ENCODE data around the gene SLC30A2. TPM values are rescaled to one million over a fixed set of nuclear protein-coding genes. Genes with fewer than 3 reads are reported as not detected.

SLC30A2 gene
- total RNA-seq, 1 donor from 2014 or later = 4.4 TPM

DNA sequence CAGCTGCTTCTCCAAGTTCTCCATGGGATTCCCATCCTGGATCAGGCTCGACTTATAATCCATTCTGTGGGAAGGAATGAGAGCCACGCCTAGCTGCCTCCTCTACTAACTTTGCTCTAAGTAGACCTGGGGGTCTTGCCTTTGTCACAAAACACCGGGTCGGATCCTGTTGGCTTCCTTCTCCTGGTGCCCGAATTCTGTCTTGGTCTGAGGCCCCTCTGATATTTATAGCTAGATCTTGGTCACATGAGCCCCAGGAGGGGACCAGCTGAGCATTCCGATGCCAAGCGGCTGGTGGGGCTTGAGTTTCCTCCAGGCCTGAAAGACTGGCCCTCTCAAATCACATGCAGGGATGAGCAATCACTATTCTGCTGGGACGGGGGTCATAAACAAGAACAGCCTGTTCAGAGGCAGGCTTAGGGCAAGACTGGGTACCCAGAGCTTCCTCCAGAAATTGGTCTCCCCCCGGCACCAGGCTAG lies 21.6 kb upstream of the SLC30A2 start, which contains the start of gene TRIM63:
TRIM63 (minus strand) TSS at position 199 of the 480 bp plus-strand sequence; CDS start at position 63, 136 bp downstream.
- Mint-ChIP-seq H3K36me3 (no peaks in the 10 kb centered on the region), H3K9me3 (no peaks in the 10 kb centered on the region), H3K27me3 (peaks cover 3% of the 10 kb centered on the region), H3K27ac (peak within 1 kb of the TSS; percentile 83), H3K4me3 (peak within 1 kb of the TSS; percentile 69), H3K4me1 (ENCODE audit: unreplicated experiment) (peaks cover 35% of the 10 kb centered on the region)
- TF ChIP-seq, protein P1, sequence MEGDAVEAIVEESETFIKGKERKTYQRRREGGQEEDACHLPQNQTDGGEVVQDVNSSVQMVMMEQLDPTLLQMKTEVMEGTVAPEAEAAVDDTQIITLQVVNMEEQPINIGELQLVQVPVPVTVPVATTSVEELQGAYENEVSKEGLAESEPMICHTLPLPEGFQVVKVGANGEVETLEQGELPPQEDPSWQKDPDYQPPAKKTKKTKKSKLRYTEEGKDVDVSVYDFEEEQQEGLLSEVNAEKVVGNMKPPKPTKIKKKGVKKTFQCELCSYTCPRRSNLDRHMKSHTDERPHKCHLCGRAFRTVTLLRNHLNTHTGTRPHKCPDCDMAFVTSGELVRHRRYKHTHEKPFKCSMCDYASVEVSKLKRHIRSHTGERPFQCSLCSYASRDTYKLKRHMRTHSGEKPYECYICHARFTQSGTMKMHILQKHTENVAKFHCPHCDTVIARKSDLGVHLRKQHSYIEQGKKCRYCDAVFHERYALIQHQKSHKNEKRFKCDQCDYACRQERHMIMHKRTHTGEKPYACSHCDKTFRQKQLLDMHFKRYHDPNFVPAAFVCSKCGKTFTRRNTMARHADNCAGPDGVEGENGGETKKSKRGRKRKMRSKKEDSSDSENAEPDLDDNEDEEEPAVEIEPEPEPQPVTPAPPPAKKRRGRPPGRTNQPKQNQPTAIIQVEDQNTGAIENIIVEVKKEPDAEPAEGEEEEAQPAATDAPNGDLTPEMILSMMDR (conservative IDR thresholded peaks at IDR 0.05) = no peak
- no peak for DNase-seq (ENCODE audit: extremely low spot score, unreplicated experiment)

- DNase-seq (ENCODE audit: extremely low spot score, unreplicated experiment) = no peak
- Mint-ChIP-seq H3K4me3 (peak overlapping the region; percentile 28), H3K27ac (no peak overlapping the region), H3K9me3 (no peaks in the 10 kb centered on the region), H3K36me3 (no peaks in the 10 kb centered on the region), H3K4me1 (ENCODE audit: unreplicated experiment) (peaks cover 31% of the 10 kb centered on the region), H3K27me3 (peaks cover 3% of the 10 kb centered on the region)
- TF ChIP-seq, protein P1 (conservative IDR thresholded peaks at IDR 0.05) = no peak
These were observed 20.9 kb upstream of the SLC30A2 start for GRCh38 chr1:26066857-26067256.

- peaks cover 3% of the 10 kb centered on the region for H3K27me3 Mint-ChIP-seq
- peak overlapping the region; percentile 65 for H3K27ac Mint-ChIP-seq
These were observed 20.2 kb upstream of the SLC30A2 start for GRCh38 chr1:26066160-26066559.

GRCh38 chr1:26064553-26064952 lies 18.6 kb upstream of the SLC30A2 start:
- H3K27ac Mint-ChIP-seq = peak overlapping the region; percentile 56
- H3K4me3 Mint-ChIP-seq = no peak overlapping the region
- no peaks in the 10 kb centered on the region for H3K9me3 Mint-ChIP-seq
- H3K36me3 Mint-ChIP-seq = no peaks in the 10 kb centered on the region
- H3K27me3 Mint-ChIP-seq = peaks cover 6% of the 10 kb centered on the region
- TF ChIP-seq, protein P1 (conservative IDR thresholded peaks at IDR 0.05) = no peak
- DNase-seq (ENCODE audit: extremely low spot score, unreplicated experiment) = no peak
- H3K4me1 Mint-ChIP-seq (ENCODE audit: unreplicated experiment) = peaks cover 31% of the 10 kb centered on the region

More at GRCh38 chr1:26066160-26066559, 20.2 kb upstream of the SLC30A2 start:
- Mint-ChIP-seq H3K9me3 (no peaks in the 10 kb centered on the region), H3K4me1 (ENCODE audit: unreplicated experiment) (peaks cover 31% of the 10 kb centered on the region), H3K4me3 (peak overlapping the region; percentile 41), H3K36me3 (no peaks in the 10 kb centered on the region)
- TF ChIP-seq, protein P1 (conservative IDR thresholded peaks at IDR 0.05) = no peak
- DNase-seq (ENCODE audit: extremely low spot score, unreplicated experiment) = no peak

GRCh38 chr1:26060832-26061574 lies 15.1 kb upstream of the SLC30A2 start:
- Mint-ChIP-seq H3K4me1 (ENCODE audit: unreplicated experiment) (peaks cover 12% of the 10 kb centered on the region), H3K9me3 (no peaks in the 10 kb centered on the region), H3K27me3 (peaks cover 15% of the 10 kb centered on the region), H3K27ac (peak overlapping the region; percentile 25), H3K36me3 (no peaks in the 10 kb centered on the region), H3K4me3 (no peak overlapping the region)
- no peak for DNase-seq (ENCODE audit: extremely low spot score, unreplicated experiment)
- TF ChIP-seq, protein P1 (conservative IDR thresholded peaks at IDR 0.05) = no peak
